ENCODE data around the gene MSRB3. TPM values are rescaled to one million over a fixed set of nuclear protein-coding genes. Genes with fewer than 3 reads are reported as not detected.

The MSRB3 gene
- total RNA-seq, 1 experiment from 2014 or later: 31.1 TPM

GRCh38 chr12:65287426-65287825, 8.9 kb downstream of the MSRB3 start:
- Mint-ChIP-seq H3K4me3 (ENCODE audit: unreplicated experiment) (no peak overlapping the region), H3K27ac (ENCODE audit: low read depth, unreplicated experiment) (no peak overlapping the region), H3K4me1 (ENCODE audit: insufficient read depth, unreplicated experiment) (no peaks in the 10 kb centered on the region), H3K9me3 (ENCODE audit: unreplicated experiment) (no peaks in the 10 kb centered on the region), H3K27me3 (ENCODE audit: insufficient read depth, unreplicated experiment) (no peaks in the 10 kb centered on the region), H3K36me3 (ENCODE audit: insufficient read depth, unreplicated experiment) (no peaks in the 10 kb centered on the region)
- CTCF ChIA-PET: interaction anchor here (0.9 to 1.3 kb wide), 2 partner anchors 13 to 14 kb away, joined by 3 to 5 read pairs; no protein-coding TSS in a partner anchor
- BruUV-seq (replicated peaks): no TSS peak
- no peak for TF ChIP-seq CTCF (IDR thresholded peaks at IDR 0.05; ENCODE audit: unreplicated experiment)
- intact Hi-C loops (cut with micrococcal nuclease): no loop called here
- DNase-seq (ENCODE audit: unreplicated experiment): no peak
- POLR2A ChIA-PET: interaction anchor here (0.9 kb wide), 1 partner anchor 14 kb away, joined by 3 read pairs; no protein-coding TSS in a partner anchor

GRCh38 chr12:65292241-65292640, 13.8 kb downstream of the MSRB3 start:
- Mint-ChIP-seq H3K27me3 (ENCODE audit: insufficient read depth, unreplicated experiment) (no peaks in the 10 kb centered on the region), H3K36me3 (ENCODE audit: insufficient read depth, unreplicated experiment) (peaks cover 6% of the 10 kb centered on the region), H3K27ac (ENCODE audit: low read depth, unreplicated experiment) (no peak overlapping the region), H3K9me3 (ENCODE audit: unreplicated experiment) (no peaks in the 10 kb centered on the region), H3K4me1 (ENCODE audit: insufficient read depth, unreplicated experiment) (no peaks in the 10 kb centered on the region), H3K4me3 (ENCODE audit: unreplicated experiment) (no peak overlapping the region)
- CTCF ChIA-PET: interaction anchor here (2.5 kb wide), 1 partner anchor 10 kb away, joined by 6 read pairs; no protein-coding TSS in a partner anchor
- no peak for TF ChIP-seq CTCF (IDR thresholded peaks at IDR 0.05; ENCODE audit: unreplicated experiment)
- intact Hi-C loops (cut with micrococcal nuclease): no loop called here
- DNase-seq (ENCODE audit: unreplicated experiment): no peak
- POLR2A ChIA-PET: no interaction called here
- BruUV-seq (replicated peaks): no TSS peak

GRCh38 chr12:65293735-65294134, 15.3 kb downstream of the MSRB3 start:
- Mint-ChIP-seq H3K4me3 (ENCODE audit: unreplicated experiment) (no peak overlapping the region), H3K27ac (ENCODE audit: low read depth, unreplicated experiment) (no peak overlapping the region), H3K36me3 (ENCODE audit: insufficient read depth, unreplicated experiment) (peaks cover 6% of the 10 kb centered on the region), H3K4me1 (ENCODE audit: insufficient read depth, unreplicated experiment) (no peaks in the 10 kb centered on the region), H3K9me3 (ENCODE audit: unreplicated experiment) (no peaks in the 10 kb centered on the region), H3K27me3 (ENCODE audit: insufficient read depth, unreplicated experiment) (no peaks in the 10 kb centered on the region)
- no peak for TF ChIP-seq CTCF (IDR thresholded peaks at IDR 0.05; ENCODE audit: unreplicated experiment)
- no TSS peak for BruUV-seq (replicated peaks)
- ChIA-PET POLR2A (interaction anchor here (1.1 to 1.8 kb wide), 2 partner anchors 12 to 13 kb away, joined by 5 to 6 read pairs; no protein-coding TSS in a partner anchor), CTCF (interaction anchor here (0.6 to 2.5 kb wide), 9 partner anchors 9 to 402 kb away, joined by 3 to 6 read pairs (median 3); no protein-coding TSS in a partner anchor)
- intact Hi-C loops (cut with micrococcal nuclease): no loop called here
- DNase-seq (ENCODE audit: unreplicated experiment): no peak

- Mint-ChIP-seq H3K9me3 (ENCODE audit: unreplicated experiment) (no peaks in the 10 kb centered on the region), H3K36me3 (ENCODE audit: insufficient read depth, unreplicated experiment) (peaks cover 6% of the 10 kb centered on the region), H3K27me3 (ENCODE audit: insufficient read depth, unreplicated experiment) (no peaks in the 10 kb centered on the region), H3K4me1 (ENCODE audit: insufficient read depth, unreplicated experiment) (no peaks in the 10 kb centered on the region), H3K27ac (ENCODE audit: low read depth, unreplicated experiment) (no peak overlapping the region), H3K4me3 (ENCODE audit: unreplicated experiment) (no peak overlapping the region)
- ChIA-PET CTCF (interaction anchor here (0.7 to 1.3 kb wide), 4 partner anchors 11 to 403 kb away, joined by 3 to 4 read pairs (median 4); no protein-coding TSS in a partner anchor), POLR2A (interaction anchor here (1.1 kb wide), 1 partner anchor 14 kb away, joined by 5 read pairs; no protein-coding TSS in a partner anchor)
- BruUV-seq (replicated peaks): no TSS peak
- no peak for TF ChIP-seq CTCF (IDR thresholded peaks at IDR 0.05; ENCODE audit: unreplicated experiment)
- no peak for DNase-seq (ENCODE audit: unreplicated experiment)
- intact Hi-C loops (cut with micrococcal nuclease): no loop called here
Measured at GRCh38 chr12:65294641-65295262, 16.3 kb downstream of the MSRB3 start.

All from MCF 10A (cell line).